Endothelial cell of umbilical vein (primary cell): Measurements from ENCODE around the gene EIF2B1. TPM values are rescaled to one million over a fixed set of nuclear protein-coding genes. Genes with fewer than 3 reads are reported as not detected.
A peak's percentile ranks its signal among the peaks of the same experiment; 100 is the strongest.

Experiments used
- BruUV-seq: library from RNA; stranded (reverse); fragments of 400-500 nt; replicated peaks from 2 replicates; lab custom pipeline; 2021; lab: Mats Ljungman, UMichigan
- CTCF ChIA-PET: fragments of 300-600, 350-600 bp; sonication (Branson Sonifier 250); formaldehyde crosslinking; loops from one replicate; lab custom pipeline; 2021; ENCODE audit warnings: antibody characterized with exemption, inconsistent platforms; lab: Charles Lee
- POLR2A ChIA-PET: fragments of 300-600, 350-600 bp; sonication (Branson Sonifier 250); formaldehyde crosslinking; loops from one replicate; lab custom pipeline; 2021; ENCODE audit warnings: antibody characterized with exemption, inconsistent platforms; lab: Charles Lee
- DNase-seq: peaks from one replicate; pipeline ENCODE4 v3.0.0-alpha.2; 2011; ENCODE audit warnings: low read depth, low spot score
- FAIRE-seq: peaks from 2 replicates; lab custom pipeline; 2011; peaks lifted over from hg19 to GRCh38; lab: Jason Lieb, UNC
- H2AFZ ChIP-seq: 2 replicates; pipeline ENCODE4 v1.6.0; 2012; ENCODE audit warnings: low read depth, low read length, control low read depth, inconsistent platforms
- H3K27ac ChIP-seq: 2 replicates; pipeline ENCODE4 v1.5.1; 2011; ENCODE audit warnings: low read depth, mild to moderate bottlenecking, control low read depth, low read length, moderate library complexity; ENCODE audit not compliant: insufficient read depth
- H3K27me3 ChIP-seq, 2 experiments: 2 replicates each; pipeline versions ENCODE4 v1.6.0 to v1.6.1; 2011; ENCODE audit warnings: low read length in 2 of 2, mixed read lengths in 1 of 2; ENCODE audit not compliant: control insufficient read depth in 2 of 2, insufficient read depth in 2 of 2
- H3K36me3 ChIP-seq, 2 experiments: 2 replicates in 1 of 2; 3 replicates in 1 of 2; pipeline ENCODE4 v1.5.1; 2011; ENCODE audit warnings: low read length in 2 of 2, mild to moderate bottlenecking in 1 of 2, moderate library complexity in 1 of 2; ENCODE audit not compliant: control insufficient read depth in 2 of 2, insufficient read depth in 2 of 2; ENCODE audit errors: extremely low read depth in 1 of 2
- H3K4me1 ChIP-seq: 3 replicates; pipeline ENCODE4 v1.5.1; 2011; ENCODE audit warnings: mild to moderate bottlenecking, low read length; ENCODE audit not compliant: control insufficient read depth, insufficient read depth; ENCODE audit errors: extremely low read depth
- H3K4me2 ChIP-seq: 2 replicates; pipeline ENCODE4 v1.6.1; 2011; ENCODE audit warnings: low read length, control low read depth, mixed read lengths; ENCODE audit not compliant: insufficient read depth
- H3K4me3 ChIP-seq, 3 experiments: fragments of 200-600 bp in 1 of 3; sonication (generic), shearing (Covaris generic) in 1 of 3; replicated peaks in 1 of 3; 2 replicates each; pipeline ENCODE4 v1.5.1; 2011 to 2016; ENCODE audit warnings: control low read depth in 3 of 3, low read length in 3 of 3, mild to moderate bottlenecking in 2 of 3, inconsistent platforms in 1 of 3, low read depth in 1 of 3, moderate library complexity in 1 of 3; ENCODE audit not compliant: insufficient read depth in 1 of 3
- H3K79me2 ChIP-seq: 2 replicates; pipeline ENCODE4 v1.6.0; 2012; ENCODE audit warnings: low read length, inconsistent platforms; ENCODE audit not compliant: control insufficient read depth, insufficient read depth
- H3K9ac ChIP-seq: replicated peaks from 2 replicates; pipeline ENCODE3; 2011; ENCODE audit warnings: low read length, control low read depth; ENCODE audit not compliant: insufficient read depth; ENCODE audit errors: extremely low read depth
- H3K9me1 ChIP-seq: replicated peaks from 3 replicates; pipeline ENCODE4 v1.6.0; 2011; ENCODE audit warnings: mild to moderate bottlenecking, low read length; ENCODE audit not compliant: control insufficient read depth, insufficient read depth; ENCODE audit errors: extremely low read depth
- H3K9me3 ChIP-seq: replicated peaks from 2 replicates; pipeline ENCODE4 v1.5.1; 2012; ENCODE audit warnings: low read length, inconsistent platforms; ENCODE audit not compliant: control insufficient read depth, insufficient read depth
- H4K20me1 ChIP-seq: replicated peaks from 2 replicates; pipeline ENCODE3; 2011; ENCODE audit warnings: mild to moderate bottlenecking, low read length; ENCODE audit not compliant: control insufficient read depth, insufficient read depth; ENCODE audit errors: extremely low read depth
- CTCF ChIP-seq, 2 donors: IDR thresholded peaks; 1 replicate in 1 of 2; 2 replicates in 1 of 2; pipeline ENCODE4 v1.5.1; 2011; ENCODE audit warnings: low read length in 2 of 2, mild to moderate bottlenecking in 2 of 2, moderate library complexity in 2 of 2, control low read depth in 1 of 2, inconsistent platforms in 1 of 2, low read depth in 1 of 2; ENCODE audit not compliant: insufficient read depth in 1 of 2; ENCODE audit errors: extremely low read depth in 1 of 2
- FOS ChIP-seq: IDR thresholded peaks from 2 replicates; pipeline ENCODE4 v1.6.1; 2011; ENCODE audit warnings: mild to moderate bottlenecking, low read length, moderate library complexity, borderline replicate concordance; ENCODE audit not compliant: insufficient read depth
- GATA2 ChIP-seq: IDR thresholded peaks from 2 replicates; pipeline ENCODE4 v1.7.0; 2011; ENCODE audit warnings: low read depth, mild to moderate bottlenecking, moderate library complexity, mixed read lengths, low read length; ENCODE audit not compliant: insufficient read length, insufficient read depth
- MAX ChIP-seq: IDR thresholded peaks from 2 replicates; pipeline ENCODE4 v1.6.1; 2011; ENCODE audit not compliant: insufficient read depth, insufficient read length
- MYC ChIP-seq: IDR thresholded peaks from one replicate; pipeline ENCODE4 v1.6.1; 2011; ENCODE audit warnings: mild to moderate bottlenecking, low read depth, low read length
- POLR2AphosphoS5 ChIP-seq: IDR thresholded peaks from 2 replicates; pipeline ENCODE4 v1.6.1; 2012; ENCODE audit warnings: low read depth, mild to moderate bottlenecking, control low read depth, low read length, moderate library complexity; ENCODE audit not compliant: insufficient read depth
- dilution Hi-C: fragments of 300-500 bp; cut with MboI; formaldehyde crosslinking; loops from one replicate; pipeline ENCODE4 v1.15.0; 2019; ENCODE audit warnings: low sequenced_read_pairs; ENCODE audit not compliant: extremely low pct_ligation_motif_present
- intact Hi-C: fragments of 100-400 bp; cut with micrococcal nuclease; formaldehyde crosslinking; loops from one replicate; pipeline ENCODE4 v1.10.0; 2022
- polyA plus RNA-seq, 4 experiments: library from polyadenylated mRNA; depleted of rRNA in 3 of 4; stranded (reverse) in 3 of 4; unstranded in 1 of 4; fragments of >200 nt; gene quantifications; 2 replicates each; pipeline versions ENCODE4 v1.2.1 to v1.2.3, GENCODE V29; 2011 to 2012; ENCODE audit warnings: missing spikeins in 1 of 4
- total RNA-seq: library from RNA; stranded (reverse); gene quantifications from 2 replicates; pipeline ENCODE4 v1.2.3, GENCODE V29; 2021

EIF2B1 gene
- total and polyA plus RNA-seq, 2 donors (not counting 3 experiments of a cell fraction or from before 2014, with no cell fraction given): 32.6 to 61.8 TPM

GRCh38 chr12:123591702-123592481 is 41.6 kb downstream of the EIF2B1 start:
- Histone ChIP-seq H3K4me1 (peaks cover 30% of the 10 kb centered on the region), H4K20me1 (peaks cover 3% of the 10 kb centered on the region), H3K9me1 (no peaks in the 10 kb centered on the region), H3K79me2 (peaks cover 81% of the 10 kb centered on the region), H3K36me3 (peaks cover 12 to 23% of the 10 kb centered on the region in 2 experiments), H3K27ac (peak overlapping the region; percentile 24), H2AFZ (no peak overlapping the region), H3K4me2 (no peak overlapping the region), H3K9me3 (no peaks in the 10 kb centered on the region), H3K9ac (no peak overlapping the region), H3K27me3 (no peaks in the 10 kb centered on the region), H3K4me3 (no peak overlapping the region)
- peak; percentile 43 for DNase-seq
- intact Hi-C loops (no loop called here), dilution Hi-C loops (no loop called here)
- peak; percentile 83 for FAIRE-seq
- no TSS peak for BruUV-seq
- TF ChIP-seq POLR2AphosphoS5: no peak
- TF ChIP-seq GATA2: peak; percentile 43
- peak; percentile 8 for TF ChIP-seq FOS
- no peak for TF ChIP-seq MYC
- no peak for TF ChIP-seq CTCF (IDR thresholded peaks at IDR 0.05; ENCODE audit: extremely low read depth in 1 of 2, insufficient read depth in 1 of 2, low read depth in 1 of 2, low read length in 2 of 2)
- no peak for TF ChIP-seq MAX
- CTCF ChIA-PET: interaction anchor here (2.8 kb wide), 1 partner anchor 10 kb away, joined by 7 read pairs; no protein-coding TSS in a partner anchor
- POLR2A ChIA-PET: no interaction called here
